ENCODE results near the gene TRIM67.
"Not testable (repeated sequence)": the region's sequence is repeated elsewhere in the genome, so short reads cannot be mapped to it uniquely, and the experiment has no call there.

Gene TRIM67

GRCh38 chr1:231209531-231209930 lies 47.7 kb downstream of the TRIM67 start:
- no peak for DNase-seq

GRCh38 chr1:231210126-231210525 lies 48.3 kb downstream of the TRIM67 start:
- no peak for DNase-seq

DNA sequence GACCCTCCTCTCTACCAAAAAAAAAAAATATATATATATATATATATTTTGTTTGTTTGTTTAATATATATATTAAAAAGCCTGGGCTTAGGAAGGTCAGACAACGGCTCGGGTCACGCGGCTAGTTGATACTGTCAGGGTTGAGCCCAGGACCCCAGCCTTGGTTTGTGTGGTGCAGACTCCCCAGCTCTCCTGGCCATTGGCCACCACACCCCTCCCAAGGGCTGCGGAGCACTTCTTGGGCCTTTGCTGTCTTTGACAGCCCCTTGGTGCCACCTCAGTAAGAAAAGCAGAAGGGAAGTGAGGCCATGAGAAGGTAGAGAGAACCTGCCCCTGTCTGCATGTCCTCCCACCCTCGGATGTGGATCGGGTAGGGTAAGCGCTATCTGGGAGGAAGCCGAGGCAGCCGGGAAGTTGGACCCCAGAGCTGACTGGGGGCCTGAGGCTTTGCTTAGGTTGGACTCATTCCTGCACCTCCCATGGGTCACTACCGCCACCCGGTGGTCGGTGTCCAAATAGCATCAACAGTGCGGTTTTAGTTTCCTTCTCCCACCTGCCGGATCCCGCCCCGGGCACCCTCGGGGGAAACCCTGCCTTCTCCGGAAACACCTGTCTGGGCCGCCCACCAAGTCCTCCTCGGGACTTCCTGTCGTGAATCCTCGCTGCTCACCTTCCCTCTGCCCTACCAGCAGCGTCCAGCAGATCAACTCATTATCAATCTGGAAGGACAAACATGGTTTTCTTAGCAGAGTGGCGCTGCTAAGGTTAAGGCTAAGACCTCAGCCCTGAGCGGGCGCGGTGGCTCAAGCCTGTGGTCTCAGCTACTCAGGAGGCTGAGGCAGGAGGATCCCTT lies 49.4 kb downstream of the TRIM67 start:
- peak; percentile 83 for DNase-seq

DNA sequence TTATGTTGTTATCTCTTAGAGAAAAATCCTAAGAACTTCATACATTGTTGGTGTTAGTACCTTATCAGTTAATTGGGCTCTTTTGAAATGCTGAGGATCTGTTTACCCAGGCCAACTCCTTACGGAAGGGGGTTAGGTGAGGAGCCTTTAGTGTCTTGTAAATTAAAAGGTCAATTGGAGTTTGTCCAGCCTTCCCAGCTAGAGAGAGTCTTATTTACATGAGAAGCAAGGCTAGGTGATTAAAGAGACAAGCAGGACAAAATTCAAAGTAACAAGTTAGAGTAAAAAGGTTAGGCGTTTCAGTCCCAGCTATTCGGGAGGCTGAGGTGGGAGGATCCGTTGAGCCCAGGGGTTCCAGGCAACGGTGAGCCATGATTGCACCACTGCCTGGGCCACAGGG lies 50.4 kb downstream of the TRIM67 start:
- not testable (repeated sequence) for DNase-seq

GRCh38 chr1:231213831-231214573 lies 52.1 kb downstream of the TRIM67 start:
- no peak for DNase-seq

DNA sequence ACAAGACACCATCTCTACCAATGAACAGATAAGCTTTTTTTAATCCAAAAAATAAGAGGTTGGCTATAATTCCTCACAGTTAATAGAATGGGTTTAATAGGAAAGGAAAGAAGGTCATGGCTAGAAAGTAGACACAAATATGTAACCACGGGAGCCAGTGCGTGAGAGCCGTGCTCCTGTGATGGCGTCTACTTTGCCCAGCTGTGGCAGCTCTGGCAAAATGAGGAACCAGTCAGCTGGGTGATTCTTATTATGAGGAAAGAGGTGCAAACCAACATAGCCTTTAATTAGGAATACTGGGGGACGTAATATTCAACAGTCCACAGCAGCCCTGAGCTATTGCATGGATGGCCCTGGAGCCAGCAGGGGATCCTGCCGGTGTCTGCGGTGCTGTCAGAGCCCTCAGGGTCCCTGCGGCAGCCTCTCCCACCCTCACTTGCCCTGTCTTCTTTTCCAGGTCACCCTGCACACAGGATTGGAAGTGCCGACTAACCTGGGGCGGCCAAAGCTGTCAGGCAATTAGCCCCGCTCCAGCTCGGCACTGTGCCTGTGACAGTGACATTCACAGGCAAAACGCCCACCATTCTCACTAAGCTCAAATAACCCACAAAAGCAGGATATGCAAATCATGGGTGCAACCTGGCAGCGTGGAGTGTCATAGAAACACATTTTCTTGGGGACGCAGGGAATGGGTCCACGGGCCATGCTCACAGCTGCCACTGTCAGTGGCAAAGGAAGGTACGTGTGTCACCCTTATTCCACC lies 53.2 kb downstream of the TRIM67 start:
- DNase-seq: no peak

DNA sequence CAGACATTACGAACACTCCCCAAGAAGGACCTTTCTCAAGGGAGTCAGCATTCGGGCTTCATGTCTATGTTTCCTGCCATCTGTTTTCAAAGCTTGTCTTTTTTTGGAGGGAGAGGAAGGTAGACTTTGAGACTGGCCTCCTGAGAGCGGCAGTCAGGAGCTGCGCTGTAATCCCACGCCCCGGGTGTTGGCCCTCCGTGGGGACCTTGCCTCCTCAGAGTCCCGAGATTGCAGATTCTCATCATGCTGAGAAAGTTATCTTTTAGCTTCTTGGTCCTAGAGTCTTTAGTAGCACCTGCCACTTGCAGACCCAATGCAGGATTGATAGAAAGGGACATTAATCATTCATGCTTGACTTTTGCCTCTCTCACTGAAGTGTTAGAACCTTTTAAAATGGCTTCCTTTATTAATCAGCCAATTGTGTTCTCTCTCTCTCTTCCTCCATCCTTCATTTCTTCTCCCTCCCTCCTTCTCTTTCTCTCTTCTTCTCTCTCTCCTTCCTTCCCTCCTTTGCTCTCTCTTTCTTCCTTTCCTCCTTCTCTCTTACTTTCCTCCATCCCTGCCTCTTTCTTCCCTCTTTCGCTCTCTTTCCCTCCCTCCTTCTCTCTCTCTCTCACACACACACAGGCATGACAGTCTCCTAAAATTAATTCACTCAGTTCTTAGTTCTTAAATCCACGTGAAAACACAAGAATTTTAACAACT lies 54.0 kb downstream of the TRIM67 start:
- DNase-seq: no peak

GRCh38 chr1:231216498-231216897 lies 54.6 kb downstream of the TRIM67 start:
- DNase-seq: no peak

DNA sequence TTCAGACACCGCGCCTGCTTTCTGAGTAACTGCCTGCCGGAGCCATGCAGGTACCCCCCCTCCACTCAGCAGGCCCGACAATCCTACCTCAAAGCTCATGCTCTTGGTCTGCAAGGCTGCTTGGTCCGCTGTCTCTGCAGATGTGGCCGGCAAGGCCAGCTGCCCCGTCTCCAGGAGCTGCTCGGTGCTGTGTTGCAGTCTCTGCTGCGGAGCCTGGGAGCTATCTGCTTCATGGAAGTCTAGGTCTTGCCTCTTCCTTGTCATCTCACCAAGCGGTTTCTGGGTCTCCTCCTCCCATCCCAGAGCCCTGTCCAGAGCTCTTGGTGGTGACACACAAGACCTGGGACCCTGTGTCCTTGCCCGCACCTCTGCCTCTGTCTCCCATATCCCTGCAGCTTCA lies 55.2 kb downstream of the TRIM67 start:
- DNase-seq: no peak

GRCh38 chr1:231218078-231218477 lies 56.2 kb downstream of the TRIM67 start:
- no peak for DNase-seq

DNA sequence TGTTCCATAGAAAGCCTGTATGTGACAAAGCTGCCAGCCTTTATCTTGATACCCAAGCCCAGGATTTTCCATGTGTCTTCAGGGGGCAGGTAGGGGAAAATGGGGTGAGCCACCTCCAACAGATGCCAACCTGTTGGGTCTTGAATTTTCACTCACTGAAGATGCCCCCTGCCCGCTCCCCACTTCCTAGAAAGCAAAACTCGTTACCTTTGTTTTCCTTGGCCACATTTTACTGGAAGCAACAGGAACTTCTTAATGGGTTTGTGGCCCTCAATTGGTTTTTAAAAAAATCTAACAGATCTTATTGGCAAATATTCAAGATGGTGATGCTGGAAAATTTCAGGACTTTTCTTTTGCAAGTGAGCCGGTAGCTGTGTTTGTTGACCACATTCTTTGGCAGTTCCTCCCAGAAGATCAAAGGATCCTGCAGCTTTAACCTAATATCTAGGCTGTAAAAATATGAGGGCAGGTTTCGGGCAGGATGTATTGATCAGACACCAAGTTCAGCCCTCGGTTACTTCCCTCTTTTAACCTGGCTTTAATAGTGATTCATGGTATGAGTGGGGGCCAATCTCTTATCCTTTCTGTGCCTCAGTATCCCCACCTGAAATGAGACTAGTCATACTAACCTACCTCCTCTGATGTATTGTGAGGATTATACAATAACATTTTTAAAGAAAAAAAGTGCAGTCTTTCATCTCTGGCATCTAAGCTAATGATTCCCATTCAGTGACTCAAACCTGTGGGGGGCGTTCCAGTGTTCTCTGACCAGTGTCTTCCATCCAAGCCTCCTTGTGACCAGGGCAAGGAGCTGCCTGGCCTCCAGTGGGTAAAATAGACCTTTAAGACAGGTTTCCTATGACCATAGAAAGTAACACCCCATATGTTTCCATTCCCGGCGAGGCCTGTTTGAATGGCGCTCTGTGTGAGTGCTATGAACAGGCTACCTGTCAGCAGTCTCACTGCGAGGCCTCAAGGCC lies 57.9 kb downstream of the TRIM67 start:
- DNase-seq: no peak

DNA sequence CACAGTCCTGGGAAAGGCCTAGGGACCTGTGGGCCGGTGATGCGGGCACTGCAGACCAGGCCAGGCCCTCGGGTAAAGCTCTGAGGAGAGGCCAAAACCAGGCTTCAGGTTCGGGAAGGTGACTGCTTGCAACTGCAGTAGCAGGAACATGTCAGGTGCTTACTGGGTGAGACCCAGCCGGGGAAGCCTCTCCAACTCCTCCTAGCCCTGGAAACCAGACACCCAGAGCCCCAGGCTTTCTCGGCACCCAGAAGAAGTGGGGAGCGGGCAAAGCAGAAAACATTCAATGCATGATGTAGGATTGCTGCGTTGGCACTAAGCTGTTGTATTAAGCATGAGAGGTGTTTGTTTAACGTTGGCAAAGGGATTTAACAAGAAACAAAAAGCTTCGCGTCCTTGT lies 58.9 kb downstream of the TRIM67 start:
- DNase-seq: no peak

DNA sequence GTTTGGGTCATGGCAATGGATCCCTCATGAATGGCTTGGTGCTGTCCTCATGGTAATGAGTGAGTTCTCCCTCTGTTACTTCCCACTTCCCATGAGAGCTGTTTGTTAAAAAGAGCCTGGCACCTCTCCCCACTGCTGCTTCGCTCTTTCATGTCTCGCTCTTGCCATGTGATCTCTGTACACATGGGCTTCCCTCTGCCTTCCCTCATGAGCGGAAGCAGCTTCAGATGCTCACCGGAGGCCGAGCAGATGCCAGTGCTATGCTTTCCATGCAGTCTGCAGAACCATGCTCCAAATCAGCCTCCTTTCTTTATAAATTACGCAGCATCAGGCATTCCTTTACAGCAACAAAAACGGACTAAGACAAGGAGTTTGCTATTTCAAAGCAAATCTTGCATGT lies 64.3 kb downstream of the TRIM67 start:
- no peak for DNase-seq

GRCh38 chr1:231231511-231231910 lies 69.7 kb downstream of the TRIM67 start:
- DNase-seq: no peak

DNA sequence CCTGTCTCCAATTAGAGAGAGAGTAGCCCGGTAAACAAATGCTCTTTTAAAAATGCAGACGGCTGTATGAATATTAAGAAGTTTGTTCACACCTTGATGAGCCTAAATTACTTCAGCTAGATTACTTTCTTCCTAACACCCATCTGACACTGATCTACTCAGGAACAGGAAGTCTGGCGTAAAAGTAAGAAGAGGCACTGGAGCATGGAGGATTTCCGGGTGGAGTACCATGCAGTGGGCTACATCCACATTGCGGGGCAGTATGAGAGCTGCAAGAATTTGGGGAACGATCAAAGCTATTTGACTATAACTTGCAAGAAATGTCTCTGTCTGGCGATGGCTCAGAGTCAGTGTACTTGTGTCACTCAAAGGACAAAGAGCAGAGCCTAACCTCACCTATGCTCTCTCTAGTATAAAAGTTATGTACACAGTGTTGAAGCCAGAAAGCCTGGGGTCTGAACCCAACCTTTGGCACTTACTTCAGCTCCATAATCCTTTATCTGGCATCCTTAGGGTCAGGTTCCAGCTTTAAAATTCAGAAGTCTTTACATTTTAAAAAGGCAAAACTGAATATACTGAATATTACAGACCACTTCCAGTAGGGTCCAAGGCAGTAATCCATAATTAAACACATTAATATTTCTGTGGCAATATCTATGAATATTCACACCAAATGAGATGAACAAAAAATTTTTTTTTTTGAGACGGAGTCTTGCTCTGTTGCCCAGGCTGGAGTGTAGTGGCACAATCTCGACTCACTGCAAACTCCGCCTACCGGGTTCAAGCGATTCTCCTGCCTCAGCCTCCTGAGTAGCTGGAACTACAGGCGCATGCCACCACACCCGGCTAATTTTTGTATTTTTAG lies 71.2 kb downstream of the TRIM67 start:
- no peak for DNase-seq

DNA sequence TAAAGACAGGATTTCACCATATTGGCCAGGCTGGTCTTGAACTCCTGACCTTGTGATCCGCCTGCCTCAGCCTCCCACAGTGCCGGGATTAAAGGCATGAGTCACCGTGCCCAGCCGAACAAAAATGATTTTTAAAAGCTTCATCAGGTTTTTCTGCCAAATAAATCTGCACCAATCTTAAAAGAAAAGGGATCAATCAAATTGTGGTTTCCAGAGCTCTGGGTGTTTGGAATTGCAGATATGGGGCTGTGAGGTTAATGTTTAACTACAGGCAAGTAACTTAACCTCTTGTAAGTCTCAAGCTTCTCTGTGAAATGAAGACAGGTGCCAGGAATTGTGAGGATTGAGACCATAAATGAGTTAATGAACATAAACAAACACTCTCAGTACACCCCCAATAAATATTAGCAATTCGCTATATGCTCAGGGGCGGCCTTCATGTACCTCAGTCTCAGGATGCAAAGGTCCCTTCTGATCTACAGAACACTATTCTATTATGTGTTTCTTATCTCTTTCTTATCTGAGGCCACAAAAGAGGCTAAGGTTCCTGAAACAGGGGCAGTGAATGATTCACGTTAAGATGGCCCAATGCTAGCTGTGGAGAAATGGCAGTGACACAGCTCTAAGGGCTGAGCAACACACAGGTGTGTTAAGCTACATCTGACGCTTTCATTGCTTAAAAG lies 72.0 kb downstream of the TRIM67 start:
- DNase-seq: no peak

DNA sequence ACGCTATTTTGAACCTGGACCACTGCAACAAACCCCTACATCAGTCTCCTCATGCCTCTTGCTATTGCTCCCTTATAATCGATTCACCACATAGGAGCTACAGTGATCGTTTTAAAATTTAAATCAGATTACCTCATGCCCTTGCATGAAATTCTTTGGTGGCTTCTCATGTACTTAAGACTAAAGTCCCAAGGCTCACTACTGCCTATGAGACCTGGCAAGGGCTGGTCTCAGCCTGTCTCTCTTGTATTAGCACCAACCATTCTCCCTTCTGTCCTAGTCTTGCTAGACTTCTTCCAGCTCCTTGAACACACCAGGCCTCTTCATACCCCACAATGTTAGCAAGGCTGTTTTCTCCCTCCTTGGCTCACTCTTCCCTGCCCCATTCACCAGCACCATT lies 72.6 kb downstream of the TRIM67 start:
- DNase-seq: no peak

DNA sequence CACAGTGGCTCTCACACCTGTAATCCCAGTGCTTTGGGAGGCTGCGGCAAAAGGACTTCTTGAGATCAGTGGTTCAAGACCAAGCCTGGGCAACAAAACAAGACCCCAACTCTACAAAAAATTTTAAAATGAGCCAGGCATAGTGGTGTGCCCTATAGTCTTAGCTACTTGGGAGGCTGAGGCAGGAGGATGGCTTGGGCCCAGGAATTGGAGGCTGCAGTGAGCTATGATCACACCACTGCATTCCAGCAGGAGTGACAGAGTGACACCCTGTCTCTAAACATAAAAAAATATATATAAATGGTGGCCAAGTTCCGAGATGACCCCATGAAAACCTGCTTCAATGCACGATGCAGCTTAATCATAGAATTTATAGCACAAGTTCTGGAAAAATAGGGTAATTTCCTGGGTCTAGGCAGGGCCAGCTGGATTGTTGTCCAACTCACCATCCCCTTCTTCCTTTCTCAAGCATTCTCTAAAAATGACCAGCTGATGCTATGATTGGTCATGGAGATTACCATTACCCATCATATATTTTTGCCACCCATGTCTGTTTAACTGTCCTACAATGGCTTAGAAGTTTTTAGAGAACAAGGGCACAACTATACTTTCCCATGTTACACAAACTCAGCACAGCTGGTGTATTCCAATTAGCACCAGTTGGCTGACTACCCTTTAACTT lies 73.8 kb downstream of the TRIM67 start:
- no peak for DNase-seq

- no peak for DNase-seq
These were observed 74.3 kb downstream of the TRIM67 start for GRCh38 chr1:231236208-231236591.
